Parathyroid adenoma (tissue), 2 donors: Measurements from ENCODE around the gene CADPS2.

Source experiments
- H2AFZ ChIP-seq: fragments of 300-600 bp; sonication (generic); one replicate; pipeline ENCODE4 v1.7.0; 2017; ENCODE audit warnings: antibody characterized with exemption, mild to moderate bottlenecking
- H3K27ac ChIP-seq: fragments of 300-600 bp; sonication (generic); one replicate; pipeline ENCODE4 v1.7.0; 2017
- H3K27me3 ChIP-seq: fragments of 300-600 bp; sonication (generic); one replicate; pipeline ENCODE4 v1.7.0; 2017; ENCODE audit warnings: low read length; ENCODE audit not compliant: control insufficient read depth, insufficient read depth
- H3K36me3 ChIP-seq: fragments of 300-600 bp; sonication (generic); one replicate; pipeline ENCODE4 v1.7.0; 2017; ENCODE audit warnings: low read length; ENCODE audit not compliant: control insufficient read depth, insufficient read depth
- H3K4me1 ChIP-seq: fragments of 300-600 bp; sonication (generic); one replicate; pipeline ENCODE4 v1.7.0; 2017; ENCODE audit warnings: control low read depth
- H3K4me2 ChIP-seq: fragments of 300-600 bp; sonication (generic); one replicate; pipeline ENCODE4 v1.7.0; 2017; ENCODE audit warnings: low read length
- H3K4me3 ChIP-seq: fragments of 300-600 bp; sonication (generic); one replicate; pipeline ENCODE4 v1.7.0; 2017; ENCODE audit warnings: low read depth, low read length
- H3K79me2 ChIP-seq: fragments of 300-600 bp; sonication (generic); one replicate; pipeline ENCODE4 v1.7.0; 2017; ENCODE audit warnings: control low read depth
- H3K9ac ChIP-seq: fragments of 300-600 bp; sonication (generic); one replicate; pipeline ENCODE4 v1.7.0; 2017; ENCODE audit warnings: mild to moderate bottlenecking
- H3K9me3 ChIP-seq: fragments of 300-600 bp; sonication (generic); one replicate; pipeline ENCODE4 v1.7.0; 2017; ENCODE audit warnings: low read length; ENCODE audit not compliant: control insufficient read depth
- CTCF ChIP-seq: fragments of 300-600 bp; sonication (generic); IDR thresholded peaks from one replicate; pipeline ENCODE4 v1.7.0; 2017; ENCODE audit warnings: antibody characterized with exemption, mild to moderate bottlenecking
- donor health status: primary hyperparathyroidism.

Gene CADPS2

DNA sequence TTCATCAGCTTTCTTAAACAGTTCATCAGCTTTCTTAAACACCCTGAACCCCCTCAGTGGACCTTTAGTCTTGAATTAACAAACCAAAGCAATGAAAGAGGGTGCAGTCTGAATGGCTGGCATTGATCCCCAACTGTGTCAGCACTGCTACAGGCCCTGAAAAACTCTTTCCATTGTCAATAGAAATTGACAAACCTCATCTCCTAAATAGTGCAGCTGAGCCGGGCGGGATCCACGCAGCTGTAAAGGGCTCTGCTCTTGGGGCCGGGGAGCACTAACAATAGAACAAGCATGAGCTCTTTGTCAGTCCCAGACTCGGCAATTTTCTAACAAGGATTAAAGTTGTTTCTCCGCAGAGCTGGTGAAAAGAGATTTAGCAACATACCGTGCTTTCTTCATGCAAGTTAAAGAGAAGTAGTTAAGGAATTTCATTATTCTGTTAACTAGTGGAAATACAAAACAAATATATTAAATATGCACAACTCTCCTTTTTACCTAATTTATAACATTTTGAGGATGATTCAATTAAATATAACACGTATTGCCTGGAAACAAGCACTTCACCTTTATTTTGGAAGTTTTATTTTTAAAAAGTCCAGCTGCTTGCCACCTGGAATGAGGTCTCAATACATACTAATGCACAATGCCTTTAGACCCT is 557.0 kb downstream of the CADPS2 start:
- no peaks in the 10 kb centered on the region for H3K36me3 ChIP-seq
- no peaks in the 10 kb centered on the region for H3K79me2 ChIP-seq
- no peak overlapping the region for H2AFZ ChIP-seq
- no peaks in the 10 kb centered on the region for H3K27me3 ChIP-seq
- H3K4me1 ChIP-seq: no peaks in the 10 kb centered on the region
- H3K4me3 ChIP-seq: no peak overlapping the region
- H3K4me2 ChIP-seq: no peak overlapping the region
- H3K9me3 ChIP-seq: no peaks in the 10 kb centered on the region
- no peak for TF ChIP-seq CTCF
- no peak overlapping the region for H3K9ac ChIP-seq
- no peak overlapping the region for H3K27ac ChIP-seq

DNA sequence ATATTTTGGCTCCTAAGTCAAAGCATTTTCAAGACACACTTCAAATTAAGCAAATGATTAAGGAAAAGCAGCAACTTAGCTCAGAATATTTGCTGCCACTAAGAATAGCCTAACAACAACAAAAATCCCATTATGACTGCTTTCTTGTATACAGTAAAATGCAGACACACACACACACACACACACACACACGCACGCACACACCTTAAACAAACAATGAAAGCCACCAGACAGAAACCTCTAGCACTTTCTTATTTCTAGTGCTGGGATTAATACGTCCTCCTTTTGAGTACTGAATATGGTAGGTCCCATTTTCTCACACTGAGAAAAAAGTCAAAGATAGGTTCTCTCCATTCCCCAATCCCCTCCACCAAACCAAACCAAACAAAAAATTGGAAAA is 558.3 kb downstream of the CADPS2 start:
- no peaks in the 10 kb centered on the region for H3K4me1 ChIP-seq
- H3K9me3 ChIP-seq: no peaks in the 10 kb centered on the region
- no peaks in the 10 kb centered on the region for H3K36me3 ChIP-seq
- no peak overlapping the region for H3K4me3 ChIP-seq
- H3K4me2 ChIP-seq: no peak overlapping the region
- no peak for TF ChIP-seq CTCF
- no peaks in the 10 kb centered on the region for H3K27me3 ChIP-seq
- H3K9ac ChIP-seq: no peak overlapping the region
- no peaks in the 10 kb centered on the region for H3K79me2 ChIP-seq
- H3K27ac ChIP-seq: no peak overlapping the region
- H2AFZ ChIP-seq: no peak overlapping the region

GRCh38 chr7:122316467-122317388 is 569.5 kb downstream of the CADPS2 start:
- Histone ChIP-seq H3K4me1 (no peaks in the 10 kb centered on the region), H2AFZ (no peak overlapping the region), H3K27me3 (peaks cover 16% of the 10 kb centered on the region), H3K27ac (no peak overlapping the region), H3K9ac (no peak overlapping the region), H3K9me3 (no peaks in the 10 kb centered on the region), H3K36me3 (no peaks in the 10 kb centered on the region), H3K79me2 (no peaks in the 10 kb centered on the region), H3K4me3 (no peak overlapping the region), H3K4me2 (no peak overlapping the region)
- no peak for TF ChIP-seq CTCF

DNA sequence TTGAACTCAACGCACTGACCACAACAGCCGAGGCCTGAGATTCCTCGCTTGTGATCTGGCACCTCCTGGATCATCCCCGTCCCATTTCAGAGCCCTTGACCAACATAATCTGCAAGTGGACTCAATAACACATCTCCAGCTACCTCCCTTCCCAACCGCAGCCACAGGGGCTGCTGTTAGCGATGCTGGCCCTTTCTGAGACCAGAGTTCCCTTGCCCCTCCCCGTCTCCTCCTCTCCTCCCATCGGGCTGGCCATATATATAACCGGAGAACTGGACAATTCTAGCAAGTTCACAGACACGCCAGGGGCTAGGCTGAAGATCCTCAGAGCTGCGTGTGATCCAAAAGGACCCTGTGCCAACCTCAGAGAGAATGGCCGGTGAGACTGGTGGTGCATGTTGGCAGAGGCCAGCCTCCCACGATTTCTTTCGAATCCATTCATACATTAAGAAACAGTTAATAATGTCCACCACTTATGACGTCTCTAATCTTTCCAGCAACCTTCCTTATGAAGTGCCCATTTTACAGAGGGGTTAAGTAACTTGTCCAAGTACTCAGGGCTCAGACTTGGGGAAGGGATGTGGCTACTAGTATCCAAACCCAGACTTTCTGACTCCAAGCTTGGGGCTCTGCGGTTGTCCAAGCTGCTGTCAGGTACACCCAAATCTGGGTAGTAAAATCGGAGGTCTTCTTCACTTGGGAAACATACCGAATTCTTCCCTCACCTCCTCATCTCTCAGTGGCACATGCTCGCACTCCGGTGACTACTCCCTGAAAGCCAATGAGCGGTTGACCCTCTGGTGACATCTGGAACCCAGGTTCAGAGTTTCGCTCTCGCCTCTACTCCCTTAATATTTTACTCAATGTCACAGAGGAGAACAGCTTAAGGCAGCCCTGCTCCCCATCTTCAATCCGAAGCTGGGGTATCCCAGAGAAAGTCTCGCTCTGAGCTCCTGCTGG is 570.5 kb downstream of the CADPS2 start:
- TF ChIP-seq CTCF: no peak
- Histone ChIP-seq H3K9ac (no peak overlapping the region), H2AFZ (no peak overlapping the region), H3K27me3 (peaks cover 17% of the 10 kb centered on the region), H3K9me3 (no peaks in the 10 kb centered on the region), H3K4me2 (no peak overlapping the region), H3K27ac (no peak overlapping the region), H3K79me2 (no peaks in the 10 kb centered on the region), H3K4me1 (no peaks in the 10 kb centered on the region), H3K4me3 (no peak overlapping the region), H3K36me3 (no peaks in the 10 kb centered on the region)
